Neural progenitor cell (in vitro differentiated cells): ENCODE data around the gene NSUN4.

Experiments used
- EZH2 ChIP-seq: fragments of 200-600 bp; sonication (generic); IDR thresholded peaks from 2 replicates; pipeline ENCODE4 v1.6.1; 2017; ENCODE audit warnings: antibody characterized with exemption, mild to moderate bottlenecking, moderate library complexity
- TF ChIP-seq, protein P1 (sequence below): fragments of 200-600 bp; sonication (generic); IDR thresholded peaks from 2 replicates; pipeline ENCODE4 v1.5.1; 2017; ENCODE audit warnings: antibody characterized with exemption, mild to moderate bottlenecking

- TF ChIP-seq, protein P1, sequence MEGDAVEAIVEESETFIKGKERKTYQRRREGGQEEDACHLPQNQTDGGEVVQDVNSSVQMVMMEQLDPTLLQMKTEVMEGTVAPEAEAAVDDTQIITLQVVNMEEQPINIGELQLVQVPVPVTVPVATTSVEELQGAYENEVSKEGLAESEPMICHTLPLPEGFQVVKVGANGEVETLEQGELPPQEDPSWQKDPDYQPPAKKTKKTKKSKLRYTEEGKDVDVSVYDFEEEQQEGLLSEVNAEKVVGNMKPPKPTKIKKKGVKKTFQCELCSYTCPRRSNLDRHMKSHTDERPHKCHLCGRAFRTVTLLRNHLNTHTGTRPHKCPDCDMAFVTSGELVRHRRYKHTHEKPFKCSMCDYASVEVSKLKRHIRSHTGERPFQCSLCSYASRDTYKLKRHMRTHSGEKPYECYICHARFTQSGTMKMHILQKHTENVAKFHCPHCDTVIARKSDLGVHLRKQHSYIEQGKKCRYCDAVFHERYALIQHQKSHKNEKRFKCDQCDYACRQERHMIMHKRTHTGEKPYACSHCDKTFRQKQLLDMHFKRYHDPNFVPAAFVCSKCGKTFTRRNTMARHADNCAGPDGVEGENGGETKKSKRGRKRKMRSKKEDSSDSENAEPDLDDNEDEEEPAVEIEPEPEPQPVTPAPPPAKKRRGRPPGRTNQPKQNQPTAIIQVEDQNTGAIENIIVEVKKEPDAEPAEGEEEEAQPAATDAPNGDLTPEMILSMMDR: no peak
- no peak for TF ChIP-seq EZH2
Measured at GRCh38 chr1:46342677-46343350, 2.2 kb downstream of the NSUN4 start.
